ENCODE data around the gene DKK2.

DKK2 gene, protein sequence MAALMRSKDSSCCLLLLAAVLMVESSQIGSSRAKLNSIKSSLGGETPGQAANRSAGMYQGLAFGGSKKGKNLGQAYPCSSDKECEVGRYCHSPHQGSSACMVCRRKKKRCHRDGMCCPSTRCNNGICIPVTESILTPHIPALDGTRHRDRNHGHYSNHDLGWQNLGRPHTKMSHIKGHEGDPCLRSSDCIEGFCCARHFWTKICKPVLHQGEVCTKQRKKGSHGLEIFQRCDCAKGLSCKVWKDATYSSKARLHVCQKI

DNA sequence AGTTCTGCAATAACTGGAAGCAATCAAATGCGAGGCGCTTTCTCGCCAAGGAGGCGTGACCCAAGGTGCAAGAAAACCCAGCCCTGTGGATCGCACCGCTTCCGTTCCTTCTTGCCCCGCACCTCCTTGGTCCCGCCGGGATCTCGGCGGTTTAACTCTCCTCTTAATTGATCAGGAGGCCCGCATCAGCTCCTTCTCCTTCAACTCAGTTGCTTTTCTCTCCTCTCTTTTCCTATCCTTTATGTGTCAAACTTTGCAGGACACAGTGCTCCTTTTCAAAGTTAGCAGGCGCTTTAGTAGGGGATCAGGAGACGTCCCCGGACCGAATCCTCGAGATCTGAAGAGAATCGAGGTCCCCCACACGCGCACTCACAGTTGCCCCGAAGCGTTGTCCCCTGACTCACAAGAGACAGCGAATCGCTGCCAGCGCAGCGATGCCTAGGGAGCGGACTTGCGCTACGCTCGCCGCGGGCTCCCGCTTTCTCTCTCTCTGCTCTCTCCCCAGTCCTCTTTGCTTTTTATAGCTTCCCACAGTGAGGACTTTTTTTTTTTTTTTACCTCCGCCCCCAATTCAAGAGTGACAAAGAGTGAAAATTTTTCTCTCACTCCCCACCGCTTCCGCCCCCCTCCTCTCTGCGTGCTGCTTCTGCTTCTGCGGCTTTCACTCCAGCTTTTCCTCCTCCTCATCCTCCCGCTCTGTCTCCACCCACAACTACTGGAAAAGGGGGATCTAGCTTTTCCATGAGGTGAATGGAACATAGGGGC lies at the start of gene DKK2:
DKK2 (minus strand) TSS at position 495 of the 765 bp plus-strand sequence. CDS start 722 bp downstream, outside the sequence.
- DNase-seq (ENCODE audit: low read depth in 2 of 2): no peak

DNA sequence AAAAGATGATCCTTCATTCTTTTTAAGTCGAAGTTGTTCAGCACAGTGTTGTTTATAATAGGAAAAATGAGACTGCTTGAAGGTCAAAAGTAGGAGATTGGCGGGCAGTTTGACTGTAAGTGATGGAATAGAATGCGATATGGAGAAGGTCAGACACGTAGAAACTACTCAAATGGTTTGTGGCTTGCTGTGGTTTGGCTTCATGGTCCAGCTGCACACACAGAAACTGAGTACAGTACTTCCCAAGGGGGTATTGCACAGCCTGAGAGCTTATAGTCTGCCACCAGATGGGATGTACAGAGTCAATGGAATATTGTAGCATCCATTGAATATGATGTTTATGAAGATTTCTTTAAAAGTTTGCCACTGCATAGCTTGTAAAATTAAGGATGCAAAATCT lies 41.1 kb upstream of the DKK2 start:
- no peak for DNase-seq (ENCODE audit: low read depth in 2 of 2)

DNA sequence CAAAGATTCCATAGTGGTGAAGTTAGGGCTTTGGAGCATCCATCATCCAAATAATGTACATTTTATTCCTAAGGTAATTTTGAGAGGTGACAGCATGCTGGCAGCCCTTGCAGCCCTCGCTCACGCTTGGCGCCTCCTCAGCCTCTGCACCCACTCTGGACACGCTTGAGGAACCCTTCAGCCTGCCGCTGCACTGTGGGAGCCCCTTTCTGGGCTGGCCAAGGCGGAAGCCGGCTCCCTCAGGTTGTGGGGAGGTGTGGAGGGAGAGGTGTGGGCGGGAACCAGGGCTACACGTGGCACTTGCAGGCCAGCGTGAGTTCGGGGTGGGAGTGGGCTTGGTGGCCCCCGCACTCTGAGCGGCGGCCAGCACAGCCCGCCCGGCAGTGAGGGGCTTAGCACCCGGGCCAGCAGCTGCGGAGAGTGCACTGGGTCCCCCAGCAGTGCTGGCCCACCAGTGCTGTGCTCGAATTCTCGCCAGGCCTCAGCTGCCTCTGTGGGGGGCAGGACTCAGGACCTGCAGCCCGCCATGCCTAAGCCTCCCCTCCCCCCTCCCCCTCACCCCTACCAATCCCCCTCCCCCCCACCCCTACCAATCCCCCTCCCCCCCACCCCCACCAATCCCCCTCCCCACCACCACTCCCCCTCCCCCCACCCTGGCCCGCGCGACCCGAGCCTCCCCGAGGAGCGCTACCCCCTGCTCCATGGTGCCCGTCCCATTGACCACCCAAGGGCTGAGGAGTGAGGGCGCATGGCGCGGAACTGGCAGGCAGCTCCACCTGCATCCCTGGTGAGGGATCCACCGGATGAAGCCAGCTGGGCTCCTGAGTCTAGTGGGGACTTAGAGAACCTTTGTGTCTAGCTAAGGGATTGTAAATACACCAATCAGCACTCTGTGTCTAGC lies 37.0 kb upstream of the DKK2 start:
- DNase-seq (ENCODE audit: low read depth in 2 of 2): no peak

DNA sequence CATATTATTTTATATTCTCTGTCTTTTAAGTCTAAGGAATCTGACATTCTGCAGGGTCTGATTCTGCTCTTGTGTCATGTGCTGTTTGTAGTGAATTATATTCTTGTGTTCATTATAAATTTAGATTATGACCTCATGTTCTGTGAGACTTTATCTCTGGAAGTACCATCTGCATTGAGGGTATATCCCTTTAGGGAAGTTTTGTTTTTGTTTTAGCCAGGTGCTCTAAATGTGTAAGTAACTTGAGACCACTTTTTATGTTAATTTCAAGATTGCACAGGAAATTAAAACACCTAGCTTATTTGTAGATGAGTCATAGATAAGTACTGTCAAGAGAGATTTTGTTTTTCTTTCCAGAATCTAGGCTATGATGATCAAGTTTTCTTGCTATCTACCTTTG lies 35.0 kb upstream of the DKK2 start:
- DNase-seq (ENCODE audit: low read depth in 2 of 2): no peak

DNA sequence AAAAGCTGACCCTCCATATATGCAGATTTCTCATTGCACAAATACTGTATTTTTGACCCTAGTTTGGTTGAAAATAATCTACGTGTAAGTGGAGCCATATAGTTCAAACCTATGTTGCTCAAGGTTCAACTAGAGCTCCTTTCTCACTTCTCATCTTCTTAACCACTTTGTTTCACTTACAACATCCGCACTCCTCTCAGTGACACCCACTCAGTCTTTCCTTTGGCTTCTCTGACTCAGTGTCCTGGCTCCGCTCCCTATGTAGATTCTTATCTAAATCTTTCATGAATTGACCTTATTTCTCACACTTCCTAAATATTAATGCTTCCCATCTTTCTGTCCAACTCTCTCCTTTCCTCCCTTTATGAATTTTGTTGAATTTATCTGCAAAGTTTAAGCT lies 32.9 kb upstream of the DKK2 start:
- DNase-seq (ENCODE audit: low read depth in 2 of 2): no peak

DNA sequence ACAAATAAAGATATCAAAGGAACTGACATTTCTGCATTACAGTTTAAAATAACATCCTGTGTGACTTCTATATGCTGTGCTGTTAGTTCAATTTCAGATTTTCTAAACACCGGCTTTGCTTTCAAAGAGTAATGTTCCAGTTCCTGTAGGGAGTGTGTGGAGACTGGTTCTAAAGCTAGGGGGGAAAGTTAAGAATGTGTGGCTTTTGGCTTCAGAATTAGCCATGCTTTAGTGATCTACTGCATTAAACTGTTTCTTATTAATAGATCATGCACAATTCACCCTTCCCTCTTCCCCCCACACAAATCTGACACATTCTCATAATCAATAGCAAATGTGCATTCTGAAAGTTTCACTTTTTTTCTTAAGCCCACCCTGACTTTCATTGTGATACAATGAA lies 32.0 kb upstream of the DKK2 start:
- no peak for DNase-seq (ENCODE audit: low read depth in 2 of 2)

DNA sequence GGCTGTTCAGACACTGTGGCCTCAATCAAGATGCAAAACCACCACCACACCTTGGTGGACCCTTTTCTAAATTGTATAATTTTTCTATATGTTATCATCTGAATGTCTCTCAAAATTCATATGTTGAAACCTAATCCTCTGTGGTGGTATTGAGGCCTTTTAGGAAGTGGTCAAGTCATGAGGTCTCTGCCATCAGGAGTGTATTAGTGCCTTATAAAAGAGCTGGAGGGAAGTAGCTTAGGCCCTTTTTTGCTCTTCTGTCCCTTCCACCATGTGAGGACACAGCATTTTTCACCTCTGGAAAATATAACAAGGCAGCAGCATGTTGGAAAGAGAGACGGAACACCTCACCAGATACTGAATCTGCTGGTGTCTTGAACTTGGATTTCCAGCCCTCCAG lies 30.5 kb upstream of the DKK2 start:
- DNase-seq (ENCODE audit: low read depth in 2 of 2): no peak

DNA sequence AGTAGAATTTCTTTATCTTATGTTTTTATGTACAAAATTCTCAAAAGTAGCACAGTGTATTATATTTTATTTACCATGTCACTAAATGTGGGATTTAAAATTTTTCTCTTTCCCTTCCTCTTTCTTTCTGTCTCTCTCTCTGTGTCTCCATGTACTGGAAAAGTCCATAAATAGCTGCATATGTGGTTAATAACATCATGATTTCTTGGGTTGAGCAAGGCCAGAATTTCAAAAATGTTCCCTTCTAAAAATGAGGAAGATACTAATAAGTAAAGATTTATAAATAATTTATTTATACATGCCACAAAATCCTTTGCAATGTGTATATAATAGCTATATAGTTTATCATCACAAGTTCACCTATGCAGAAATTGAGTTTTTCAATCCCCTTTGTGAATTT lies 29.1 kb upstream of the DKK2 start:
- DNase-seq (ENCODE audit: low read depth in 2 of 2): no peak

DNA sequence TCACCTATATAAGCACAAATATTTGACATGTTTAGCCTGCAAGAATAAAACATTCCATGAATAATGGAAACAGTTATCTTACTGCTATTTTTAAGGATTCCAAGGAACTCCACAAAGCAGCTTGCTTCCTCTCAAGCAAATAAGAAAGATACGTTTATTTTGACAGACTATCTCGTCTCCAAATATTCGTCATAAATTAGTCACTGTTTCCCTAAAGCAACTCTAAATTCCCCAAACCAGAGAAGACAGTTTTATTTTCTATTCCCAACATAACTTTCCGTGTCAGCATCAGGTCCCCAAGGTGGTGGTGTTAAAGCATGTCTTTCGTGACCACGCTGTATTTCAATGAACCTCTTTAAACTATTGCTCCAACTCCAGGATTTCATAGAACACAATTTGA lies 24.3 kb upstream of the DKK2 start:
- no peak for DNase-seq (ENCODE audit: low read depth in 2 of 2)

DNA sequence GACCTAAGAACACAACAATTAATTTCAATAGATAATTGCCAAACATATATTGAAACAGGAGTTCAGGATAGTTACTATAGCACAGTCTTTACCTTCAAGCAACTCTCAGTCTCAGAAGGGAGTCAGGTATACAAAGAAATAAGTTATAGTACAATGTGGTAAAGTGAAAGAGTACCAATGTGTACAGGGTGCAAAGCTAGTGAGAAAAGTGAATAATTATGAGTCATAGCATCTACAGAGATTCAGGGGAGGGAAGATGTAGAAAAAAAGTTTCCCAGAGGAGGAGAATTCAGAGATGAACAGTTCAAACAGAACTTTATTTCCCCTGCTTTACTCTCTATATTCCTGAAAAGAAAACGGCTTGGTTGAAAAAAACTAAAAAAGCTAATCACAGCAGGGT lies 22.7 kb upstream of the DKK2 start:
- no peak for DNase-seq (ENCODE audit: low read depth in 2 of 2)

DNA sequence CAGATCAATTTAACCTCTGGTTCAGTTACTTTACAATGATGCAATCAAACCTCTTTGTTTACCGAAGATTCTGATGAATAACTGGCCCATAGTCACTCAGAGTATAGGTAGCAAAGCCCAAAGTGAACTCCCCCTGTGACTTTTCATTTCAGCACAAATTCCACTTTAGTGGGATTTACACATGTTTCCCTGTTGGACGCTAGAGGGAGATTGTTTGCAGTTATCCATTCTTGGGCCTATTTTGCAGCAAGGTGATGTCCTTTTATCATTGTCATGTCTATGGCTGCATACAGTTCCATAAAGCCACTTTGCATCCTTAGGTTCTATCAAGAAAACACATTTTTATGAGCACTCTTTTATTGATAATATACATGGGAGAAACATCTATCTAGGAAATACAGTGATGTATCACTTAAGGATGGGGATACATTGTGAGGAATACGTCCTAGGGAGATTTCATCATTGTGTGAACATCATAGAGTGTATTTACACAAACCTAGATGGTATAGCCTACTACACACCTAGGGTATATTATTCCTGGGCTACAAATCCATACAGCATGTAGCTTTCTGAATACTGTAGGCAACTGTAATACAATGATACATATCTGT lies 14.5 kb upstream of the DKK2 start:
- DNase-seq (ENCODE audit: low read depth in 2 of 2): no peak

DNA sequence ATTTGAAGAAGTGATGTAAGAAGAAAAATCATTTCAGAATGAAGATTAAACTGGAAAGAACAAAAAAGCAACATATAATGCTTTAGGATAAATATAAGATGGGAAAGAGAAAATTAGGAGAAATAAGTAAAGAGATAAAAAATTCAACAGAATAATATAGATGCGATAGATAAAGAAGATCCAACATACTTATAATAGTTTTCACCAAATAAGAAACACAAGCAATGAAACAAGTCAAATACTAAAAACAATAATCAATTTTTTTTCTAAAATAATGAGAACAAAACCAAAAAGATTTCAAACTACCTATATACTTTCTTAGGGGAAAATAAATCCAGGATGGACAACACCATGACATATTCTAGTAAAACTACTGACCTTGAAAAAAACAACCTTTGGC lies 10.1 kb upstream of the DKK2 start:
- DNase-seq (ENCODE audit: low read depth in 2 of 2): no peak

DNA sequence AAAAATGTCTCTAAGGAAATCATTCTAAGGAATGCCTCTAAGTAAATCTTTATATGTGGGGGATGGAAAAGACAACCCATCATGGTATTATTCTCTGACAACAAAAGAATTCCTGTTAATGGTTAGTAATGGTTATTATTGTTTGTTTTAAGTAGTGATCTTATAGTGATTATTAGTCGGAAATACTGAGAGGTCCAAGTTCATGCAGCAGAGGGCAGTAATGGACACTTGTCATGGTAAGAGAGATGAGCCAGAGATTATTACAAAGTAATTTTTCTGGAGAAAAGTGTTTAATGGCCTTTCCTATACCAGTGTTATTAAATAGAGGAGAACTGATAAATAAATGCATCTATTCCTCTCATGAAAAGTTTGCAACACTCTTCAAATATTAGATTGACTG lies 8.1 kb upstream of the DKK2 start:
- no peak for DNase-seq (ENCODE audit: low read depth in 2 of 2)

DNA sequence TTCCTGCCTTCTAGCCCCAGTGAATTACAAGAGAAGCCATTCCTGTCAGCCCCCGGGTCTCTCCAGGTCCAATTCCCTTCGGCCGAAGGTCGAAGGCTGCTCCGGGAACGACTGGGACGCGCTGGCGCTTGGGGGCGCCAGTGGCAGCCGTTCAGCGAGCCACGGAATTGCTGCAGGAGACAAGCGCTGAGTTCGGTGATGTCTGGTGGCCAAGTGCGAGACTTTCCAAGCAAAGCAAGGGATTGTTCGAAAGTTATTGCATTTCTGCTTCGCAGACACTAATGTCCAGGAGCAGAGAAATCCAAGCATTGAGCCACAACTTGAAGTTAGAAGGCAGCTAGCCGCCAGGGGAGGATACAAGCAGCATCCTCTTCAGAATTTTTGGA lies 1.1 kb upstream of the DKK2 start:
- no peak for DNase-seq (ENCODE audit: low read depth in 2 of 2)

DNA sequence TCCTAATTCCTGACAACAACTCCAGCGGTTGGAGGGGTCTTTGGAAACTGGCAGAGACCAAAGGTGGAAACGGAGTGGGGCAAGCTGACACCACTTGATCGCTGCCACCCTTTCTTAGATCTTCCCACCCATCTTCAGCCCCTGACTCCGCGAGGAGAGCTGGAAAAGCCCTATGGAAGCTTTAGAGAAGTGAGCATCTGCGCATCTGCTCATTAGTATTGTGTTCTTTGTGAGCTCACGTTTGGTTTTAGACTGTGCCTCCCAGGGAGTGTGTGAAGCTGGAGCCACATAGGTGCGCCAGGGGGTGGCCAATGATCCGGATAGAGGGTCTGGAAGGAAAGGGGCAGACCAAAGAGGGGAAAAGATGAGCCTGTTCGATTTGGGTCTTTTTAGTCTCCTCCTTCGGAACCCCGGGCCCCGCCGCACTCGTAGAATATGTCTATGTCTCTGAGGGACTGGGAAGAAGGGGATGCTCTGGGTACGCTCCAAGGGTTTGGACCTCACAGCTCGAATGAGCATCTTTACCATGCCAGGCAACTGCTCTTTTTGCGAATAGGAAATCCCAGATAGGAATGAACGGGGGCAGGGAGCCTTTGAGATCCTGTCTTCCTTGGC lies 578 bp upstream of the DKK2 start:
- DNase-seq (ENCODE audit: low read depth in 2 of 2): no peak

DNA sequence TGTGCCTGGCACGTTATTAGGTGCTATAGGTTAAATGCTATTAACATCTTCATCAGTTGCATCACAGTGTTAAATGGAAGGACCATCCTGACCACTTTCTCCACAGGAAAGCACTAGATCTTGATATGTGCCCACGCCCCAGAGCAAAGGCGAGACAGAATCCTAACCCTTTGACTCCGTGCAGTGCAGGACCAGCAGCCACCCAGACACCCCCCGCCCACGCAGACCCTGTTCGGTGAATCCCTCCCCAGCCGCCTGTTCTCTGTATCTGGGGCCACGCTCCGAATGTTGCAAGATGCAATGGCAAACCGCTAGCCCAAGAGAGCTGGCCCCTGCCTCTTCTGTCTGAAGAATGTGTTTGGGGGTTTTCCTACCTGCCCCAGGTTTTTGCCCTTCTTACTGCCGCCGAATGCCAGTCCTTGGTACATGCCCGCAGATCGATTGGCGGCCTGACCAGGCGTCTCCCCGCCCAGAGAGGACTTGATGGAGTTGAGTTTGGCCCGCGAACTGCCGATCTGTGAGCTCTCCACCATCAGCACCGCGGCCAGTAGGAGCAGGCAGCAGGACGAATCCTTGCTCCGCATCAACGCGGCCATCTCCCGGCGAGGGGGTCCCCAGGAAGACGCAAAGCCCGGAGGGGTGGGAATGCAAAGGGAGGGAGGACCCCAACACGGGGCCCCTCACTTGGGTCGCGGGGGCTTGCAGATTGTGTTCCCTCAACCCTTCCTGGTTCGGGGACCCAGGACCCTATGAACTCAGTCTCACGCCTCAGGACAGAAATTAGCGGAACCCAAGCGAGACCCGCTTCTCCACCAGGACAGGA lies 906 bp downstream of the DKK2 start:
- no peak for DNase-seq (ENCODE audit: low read depth in 2 of 2)

DNA sequence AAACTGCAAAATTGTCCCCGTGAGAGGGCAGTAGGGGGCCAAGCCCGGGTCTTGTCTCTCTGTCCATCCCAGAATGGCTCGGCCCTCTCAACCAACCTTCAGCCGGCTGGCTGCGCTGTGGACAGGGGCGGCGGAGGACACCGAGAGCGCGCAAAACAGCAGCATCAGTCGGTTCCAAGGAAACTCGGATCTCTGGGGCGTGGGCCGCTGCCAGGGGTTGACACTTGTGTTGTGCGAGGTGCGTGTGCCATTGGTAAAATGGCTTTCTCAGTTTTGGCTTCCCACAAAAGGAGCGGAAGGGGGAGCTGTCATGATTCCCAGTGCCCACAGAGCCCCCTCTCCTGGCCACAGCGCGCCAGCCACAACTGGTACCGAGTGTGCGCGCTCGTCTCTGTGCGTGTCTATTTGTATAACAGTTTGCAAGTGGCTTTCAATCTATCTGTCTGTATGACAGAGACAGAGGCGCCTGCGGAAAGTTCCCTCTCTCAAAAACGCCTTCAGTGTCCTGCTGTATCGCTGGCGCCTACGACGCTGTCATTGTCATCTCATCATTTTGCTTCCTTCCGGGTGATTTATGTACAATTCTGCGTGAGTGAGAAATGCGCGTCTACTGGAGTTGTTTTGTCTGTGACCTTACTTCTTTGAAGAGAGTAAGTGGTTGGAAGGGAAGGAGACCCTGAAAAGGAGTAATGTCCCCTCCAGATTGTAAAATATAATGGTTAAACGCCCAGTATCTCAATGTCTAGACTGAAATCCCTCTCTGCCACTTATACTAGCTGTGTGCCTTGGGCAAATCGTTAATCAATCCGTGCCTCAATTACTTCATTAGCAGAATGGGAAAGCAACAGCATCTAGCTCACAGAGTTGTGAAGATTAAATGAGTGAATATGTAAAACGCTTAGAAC lies 1.8 kb downstream of the DKK2 start:
- no peak for DNase-seq (ENCODE audit: low read depth in 2 of 2)

DNA sequence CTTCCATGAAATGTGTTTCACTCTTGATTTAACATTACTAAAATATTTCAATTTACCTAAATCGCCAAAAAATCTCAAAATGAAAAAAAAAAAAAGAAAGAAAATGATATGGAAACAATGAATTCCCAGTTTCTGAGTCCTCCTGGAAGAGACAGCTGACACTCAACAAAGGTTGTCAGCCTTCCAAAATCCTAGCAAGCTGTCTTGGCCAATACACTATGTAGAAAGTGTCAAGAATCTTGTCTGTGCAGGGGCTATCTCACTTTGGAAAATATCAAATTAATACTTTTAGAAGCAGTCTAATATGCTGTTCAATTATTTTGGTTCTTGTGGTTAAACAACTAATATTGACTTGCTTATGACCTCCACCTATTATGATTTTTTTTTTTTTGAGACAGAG lies 8.7 kb downstream of the DKK2 start:
- no peak for DNase-seq (ENCODE audit: low read depth in 2 of 2)

DNA sequence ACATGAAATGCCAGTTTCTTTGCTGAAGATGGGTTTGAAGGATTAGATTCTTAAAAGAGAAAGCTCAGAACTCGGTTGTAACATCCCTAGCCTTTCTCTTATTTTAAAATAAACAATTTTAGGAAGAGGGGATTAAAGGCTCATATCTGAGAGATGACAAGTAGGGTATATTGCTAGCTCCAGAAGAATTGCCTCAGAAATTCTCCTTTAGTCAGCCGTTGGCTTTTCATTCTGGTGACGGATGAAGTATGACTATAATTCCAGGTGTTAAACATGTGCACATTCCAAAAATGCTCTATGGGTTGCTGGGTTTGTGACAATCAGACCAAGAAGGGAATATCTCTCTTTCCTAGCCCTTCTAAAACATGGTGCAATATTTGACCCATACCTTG lies 17.8 kb downstream of the DKK2 start:
- DNase-seq (ENCODE audit: low read depth in 2 of 2): no peak

Data from activated CD8-positive, alpha-beta memory T cell treated with anti-CD3 and anti-CD28 coated beads for 4 hours (primary cell).